HG03354 (cell line): Measurements from ENCODE around the gene RAB4B.
"Not testable (repeated sequence)": the region's sequence is repeated elsewhere in the genome, so short reads cannot be mapped to it uniquely, and the experiment has no call there.

Source experiments
- ATAC-seq: cut with Tn5 transposase; IDR thresholded peaks from one replicate; pipeline ENCODE4 v1.9.1; 2021; ENCODE audit warnings: mild to moderate bottlenecking; ENCODE audit not compliant: unreplicated experiment, poor library complexity, severe bottlenecking

Gene RAB4B

GRCh38 chr19:40836754-40837429 lies 58.8 kb downstream of the RAB4B start:
- ATAC-seq = no peak

GRCh38 chr19:40838477-40838876 lies 60.4 kb downstream of the RAB4B start:
- not testable (repeated sequence) for ATAC-seq

GRCh38 chr19:40842012-40842411 lies 64.0 kb downstream of the RAB4B start:
- ATAC-seq = not testable (repeated sequence)

- not testable (repeated sequence) for ATAC-seq
Observed at GRCh38 chr19:40842997-40843652, 65.1 kb downstream of the RAB4B start.

GRCh38 chr19:40843653-40844052 lies 65.6 kb downstream of the RAB4B start:
- not testable (repeated sequence) for ATAC-seq
